ENCODE results near the gene SLIT3. TPM values are rescaled to one million over a fixed set of nuclear protein-coding genes. Genes with fewer than 3 reads are reported as not detected.

SLIT3 gene
- total and polyA plus RNA-seq, 9 of the 15 experiments (the other 6 are each of a cell fraction or from before 2014, with no cell fraction given): 0.01 to 0.04 TPM; not detected in 7

DNA sequence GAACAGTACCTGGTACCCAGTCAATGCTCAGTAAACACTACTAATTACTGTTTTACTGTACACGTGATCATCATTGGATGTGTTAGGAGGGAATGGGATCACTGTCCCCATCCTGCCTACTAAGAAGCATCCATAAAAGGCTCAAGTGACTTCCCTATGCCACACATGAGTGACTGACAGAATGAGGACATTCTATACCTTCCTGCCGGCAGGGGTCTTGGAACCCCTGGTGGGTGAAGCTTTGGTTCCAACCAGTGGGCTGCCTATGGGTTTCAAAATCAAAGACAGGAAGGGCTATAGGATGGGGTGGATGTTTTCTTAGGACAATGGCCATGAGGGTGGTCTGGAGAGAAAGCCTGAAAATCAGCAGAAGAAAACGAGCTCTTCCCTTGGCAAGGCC, 512.2 kb downstream of the SLIT3 start:
- Histone ChIP-seq H3K4me2 (ENCODE audit: insufficient read depth, low read length) (no peak overlapping the region), H2AFZ (ENCODE audit: low read depth, low read length) (no peak overlapping the region), H3K9me1 (ENCODE audit: control insufficient read depth, insufficient read depth, low read length) (no peaks in the 10 kb centered on the region), H3K27ac (ENCODE audit: extremely low read depth, low read depth, low read length) (no peak overlapping the region), H3K9me3 (replicated peaks; ENCODE audit: control insufficient read depth, insufficient read depth, low read depth, low read length) (no peaks in the 10 kb centered on the region), H3K79me2 (ENCODE audit: control insufficient read depth, insufficient read depth, low read length) (no peaks in the 10 kb centered on the region), H3K4me1 (replicated peaks in 1 of 2; ENCODE audit: control insufficient read depth in 2 of 2, insufficient read depth in 2 of 2, low read length in 2 of 2) (no peaks in the 10 kb centered on the region), H3K36me3 (ENCODE audit: control insufficient read depth, insufficient read depth, low read length) (no peaks in the 10 kb centered on the region), H3K4me3 (no peak overlapping the region), H3K27me3 (ENCODE audit: control insufficient read depth in 2 of 2, insufficient read depth in 2 of 2, low read length in 2 of 2) (peaks cover 16 to 48% of the 10 kb centered on the region in 2 experiments; a peak in 4 of 5 replicates), H4K20me1 (replicated peaks; ENCODE audit: control insufficient read depth, insufficient read depth, low read length) (no peaks in the 10 kb centered on the region), H3K9ac (ENCODE audit: insufficient read depth in 1 of 2, low read depth in 2 of 2, low read length in 2 of 2) (no peak overlapping the region)
- intact Hi-C loops (cut with micrococcal nuclease) (no loop called here), in situ Hi-C loops (cut with MboI) (no loop called here)
- ChIA-PET POLR2A (interaction anchor here (0.6 kb wide), 1 partner anchor 17 kb away, joined by 3 read pairs; no protein-coding TSS in a partner anchor), CTCF (ENCODE audit: low intra/inter-chr PET ratio) (no interaction called here)
- no TSS peak for BruUV-seq (replicated peaks)
- FAIRE-seq (no peak), ATAC-seq (no peak), DNase-seq (ENCODE audit: extremely low read depth in 1 of 4, low spot score in 3 of 4) (no peak)
- 6% methylated on average over 3 of the region's 3 CpGs for WGBS (ENCODE audit: insufficient coverage, low coverage, missing lambda C conversion rate)
- TF ChIP-seq, protein P1, sequence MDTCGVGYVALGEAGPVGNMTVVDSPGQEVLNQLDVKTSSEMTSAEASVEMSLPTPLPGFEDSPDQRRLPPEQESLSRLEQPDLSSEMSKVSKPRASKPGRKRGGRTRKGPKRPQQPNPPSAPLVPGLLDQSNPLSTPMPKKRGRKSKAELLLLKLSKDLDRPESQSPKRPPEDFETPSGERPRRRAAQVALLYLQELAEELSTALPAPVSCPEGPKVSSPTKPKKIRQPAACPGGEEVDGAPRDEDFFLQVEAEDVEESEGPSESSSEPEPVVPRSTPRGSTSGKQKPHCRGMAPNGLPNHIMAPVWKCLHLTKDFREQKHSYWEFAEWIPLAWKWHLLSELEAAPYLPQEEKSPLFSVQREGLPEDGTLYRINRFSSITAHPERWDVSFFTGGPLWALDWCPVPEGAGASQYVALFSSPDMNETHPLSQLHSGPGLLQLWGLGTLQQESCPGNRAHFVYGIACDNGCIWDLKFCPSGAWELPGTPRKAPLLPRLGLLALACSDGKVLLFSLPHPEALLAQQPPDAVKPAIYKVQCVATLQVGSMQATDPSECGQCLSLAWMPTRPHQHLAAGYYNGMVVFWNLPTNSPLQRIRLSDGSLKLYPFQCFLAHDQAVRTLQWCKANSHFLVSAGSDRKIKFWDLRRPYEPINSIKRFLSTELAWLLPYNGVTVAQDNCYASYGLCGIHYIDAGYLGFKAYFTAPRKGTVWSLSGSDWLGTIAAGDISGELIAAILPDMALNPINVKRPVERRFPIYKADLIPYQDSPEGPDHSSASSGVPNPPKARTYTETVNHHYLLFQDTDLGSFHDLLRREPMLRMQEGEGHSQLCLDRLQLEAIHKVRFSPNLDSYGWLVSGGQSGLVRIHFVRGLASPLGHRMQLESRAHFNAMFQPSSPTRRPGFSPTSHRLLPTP (IDR thresholded peaks at IDR 0.05; ENCODE audit: borderline replicate concordance, extremely low read depth, insufficient read length): no peak
- TF ChIP-seq, protein P2, sequence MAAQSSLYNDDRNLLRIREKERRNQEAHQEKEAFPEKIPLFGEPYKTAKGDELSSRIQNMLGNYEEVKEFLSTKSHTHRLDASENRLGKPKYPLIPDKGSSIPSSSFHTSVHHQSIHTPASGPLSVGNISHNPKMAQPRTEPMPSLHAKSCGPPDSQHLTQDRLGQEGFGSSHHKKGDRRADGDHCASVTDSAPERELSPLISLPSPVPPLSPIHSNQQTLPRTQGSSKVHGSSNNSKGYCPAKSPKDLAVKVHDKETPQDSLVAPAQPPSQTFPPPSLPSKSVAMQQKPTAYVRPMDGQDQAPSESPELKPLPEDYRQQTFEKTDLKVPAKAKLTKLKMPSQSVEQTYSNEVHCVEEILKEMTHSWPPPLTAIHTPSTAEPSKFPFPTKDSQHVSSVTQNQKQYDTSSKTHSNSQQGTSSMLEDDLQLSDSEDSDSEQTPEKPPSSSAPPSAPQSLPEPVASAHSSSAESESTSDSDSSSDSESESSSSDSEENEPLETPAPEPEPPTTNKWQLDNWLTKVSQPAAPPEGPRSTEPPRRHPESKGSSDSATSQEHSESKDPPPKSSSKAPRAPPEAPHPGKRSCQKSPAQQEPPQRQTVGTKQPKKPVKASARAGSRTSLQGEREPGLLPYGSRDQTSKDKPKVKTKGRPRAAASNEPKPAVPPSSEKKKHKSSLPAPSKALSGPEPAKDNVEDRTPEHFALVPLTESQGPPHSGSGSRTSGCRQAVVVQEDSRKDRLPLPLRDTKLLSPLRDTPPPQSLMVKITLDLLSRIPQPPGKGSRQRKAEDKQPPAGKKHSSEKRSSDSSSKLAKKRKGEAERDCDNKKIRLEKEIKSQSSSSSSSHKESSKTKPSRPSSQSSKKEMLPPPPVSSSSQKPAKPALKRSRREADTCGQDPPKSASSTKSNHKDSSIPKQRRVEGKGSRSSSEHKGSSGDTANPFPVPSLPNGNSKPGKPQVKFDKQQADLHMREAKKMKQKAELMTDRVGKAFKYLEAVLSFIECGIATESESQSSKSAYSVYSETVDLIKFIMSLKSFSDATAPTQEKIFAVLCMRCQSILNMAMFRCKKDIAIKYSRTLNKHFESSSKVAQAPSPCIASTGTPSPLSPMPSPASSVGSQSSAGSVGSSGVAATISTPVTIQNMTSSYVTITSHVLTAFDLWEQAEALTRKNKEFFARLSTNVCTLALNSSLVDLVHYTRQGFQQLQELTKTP (IDR thresholded peaks at IDR 0.05; ENCODE audit: low read depth in 1 of 2, partially characterized antibody in 2 of 2): no peak
- TF ChIP-seq KAT7 (CRISPR knock-in tag; IDR thresholded peaks at IDR 0.05; ENCODE audit: borderline replicate concordance) (no peak), TAF7 (tag; IDR thresholded peaks at IDR 0.05) (no peak)
- TF ChIP-seq, protein P3, sequence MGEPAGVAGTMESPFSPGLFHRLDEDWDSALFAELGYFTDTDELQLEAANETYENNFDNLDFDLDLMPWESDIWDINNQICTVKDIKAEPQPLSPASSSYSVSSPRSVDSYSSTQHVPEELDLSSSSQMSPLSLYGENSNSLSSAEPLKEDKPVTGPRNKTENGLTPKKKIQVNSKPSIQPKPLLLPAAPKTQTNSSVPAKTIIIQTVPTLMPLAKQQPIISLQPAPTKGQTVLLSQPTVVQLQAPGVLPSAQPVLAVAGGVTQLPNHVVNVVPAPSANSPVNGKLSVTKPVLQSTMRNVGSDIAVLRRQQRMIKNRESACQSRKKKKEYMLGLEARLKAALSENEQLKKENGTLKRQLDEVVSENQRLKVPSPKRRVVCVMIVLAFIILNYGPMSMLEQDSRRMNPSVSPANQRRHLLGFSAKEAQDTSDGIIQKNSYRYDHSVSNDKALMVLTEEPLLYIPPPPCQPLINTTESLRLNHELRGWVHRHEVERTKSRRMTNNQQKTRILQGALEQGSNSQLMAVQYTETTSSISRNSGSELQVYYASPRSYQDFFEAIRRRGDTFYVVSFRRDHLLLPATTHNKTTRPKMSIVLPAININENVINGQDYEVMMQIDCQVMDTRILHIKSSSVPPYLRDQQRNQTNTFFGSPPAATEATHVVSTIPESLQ (CRISPR knock-in tag; IDR thresholded peaks at IDR 0.05): no peak
- TF ChIP-seq, protein P4, sequence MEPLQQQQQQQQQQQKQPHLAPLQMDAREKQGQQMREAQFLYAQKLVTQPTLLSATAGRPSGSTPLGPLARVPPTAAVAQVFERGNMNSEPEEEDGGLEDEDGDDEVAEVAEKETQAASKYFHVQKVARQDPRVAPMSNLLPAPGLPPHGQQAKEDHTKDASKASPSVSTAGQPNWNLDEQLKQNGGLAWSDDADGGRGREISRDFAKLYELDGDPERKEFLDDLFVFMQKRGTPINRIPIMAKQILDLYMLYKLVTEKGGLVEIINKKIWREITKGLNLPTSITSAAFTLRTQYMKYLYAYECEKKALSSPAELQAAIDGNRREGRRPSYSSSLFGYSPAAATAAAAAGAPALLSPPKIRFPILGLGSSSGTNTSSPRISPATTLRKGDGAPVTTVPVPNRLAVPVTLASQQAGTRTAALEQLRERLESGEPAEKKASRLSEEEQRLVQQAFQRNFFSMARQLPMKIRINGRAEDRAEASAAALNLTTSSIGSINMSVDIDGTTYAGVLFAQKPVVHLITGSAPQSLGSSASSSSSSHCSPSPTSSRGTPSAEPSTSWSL (CRISPR knock-in tag; IDR thresholded peaks at IDR 0.05; ENCODE audit: borderline replicate concordance): no peak
